H7 (cell line): ENCODE results near the gene POLD1. TPM values are rescaled to one million over a fixed set of nuclear protein-coding genes. Genes with fewer than 3 reads are reported as not detected.

ENCODE experiments used
- DNase-seq: peaks from one replicate; pipeline ENCODE4 v3.0.0; 2012
- H3K27me3 ChIP-seq: 2 replicates; pipeline ENCODE4 v1.6.0; 2011; ENCODE audit warnings: mild to moderate bottlenecking, low read length; ENCODE audit not compliant: control insufficient read depth, insufficient read depth
- H3K36me3 ChIP-seq: replicated peaks from 2 replicates; pipeline ENCODE4 v1.5.1; 2011; ENCODE audit warnings: low read length; ENCODE audit not compliant: control insufficient read depth, insufficient read depth
- H3K4me3 ChIP-seq: 2 replicates; pipeline ENCODE4 v1.5.1; 2011; ENCODE audit warnings: low read depth, mild to moderate bottlenecking, control low read depth, low read length, moderate library complexity; ENCODE audit not compliant: insufficient read depth
- total RNA-seq: library from RNA; depleted of rRNA; stranded (reverse); fragments of >200 nt; shearing (Covaris generic); gene quantifications from 2 replicates; pipeline ENCODE4 v1.2.3, GENCODE V29; 2014

The POLD1 gene
- total RNA-seq, 1 experiment from 2014 or later, result 167 TPM

GRCh38 chr19:50444059-50444458 is 59.9 kb downstream of the POLD1 start:
- DNase-seq, result no peak
- Histone ChIP-seq H3K36me3 (no peaks in the 10 kb centered on the region), H3K4me3 (no peak overlapping the region), H3K27me3 (no peaks in the 10 kb centered on the region; the same call in 1 of the 2 replicates)

GRCh38 chr19:50447053-50447452 is 62.9 kb downstream of the POLD1 start:
- Histone ChIP-seq H3K27me3 (no peaks in the 10 kb centered on the region; the same call in 1 of the 2 replicates), H3K36me3 (no peaks in the 10 kb centered on the region), H3K4me3 (no peak overlapping the region)
- DNase-seq, result no peak

GRCh38 chr19:50447750-50448149 is 63.6 kb downstream of the POLD1 start:
- Histone ChIP-seq H3K36me3 (no peaks in the 10 kb centered on the region), H3K27me3 (no peaks in the 10 kb centered on the region; the same call in 1 of the 2 replicates), H3K4me3 (no peak overlapping the region)
- no peak for DNase-seq

GRCh38 chr19:50449236-50449899 is 65.2 kb downstream of the POLD1 start:
- Histone ChIP-seq H3K27me3 (no peaks in the 10 kb centered on the region; the same call in 1 of the 2 replicates), H3K4me3 (no peak overlapping the region), H3K36me3 (no peaks in the 10 kb centered on the region)
- no peak for DNase-seq

- no peak overlapping the region for H3K4me3 ChIP-seq
- H3K27me3 ChIP-seq, result no peaks in the 10 kb centered on the region; the same call in 1 of the 2 replicates
- peak; percentile 55 for DNase-seq
- no peaks in the 10 kb centered on the region for H3K36me3 ChIP-seq
Measured at GRCh38 chr19:50450369-50451222, 66.4 kb downstream of the POLD1 start.

GRCh38 chr19:50451223-50451534 is 67.0 kb downstream of the POLD1 start:
- peak; percentile 57 for DNase-seq
- Histone ChIP-seq H3K36me3 (no peaks in the 10 kb centered on the region), H3K27me3 (no peaks in the 10 kb centered on the region; the same call in 1 of the 2 replicates), H3K4me3 (no peak overlapping the region)

GRCh38 chr19:50453243-50453642 is 69.1 kb downstream of the POLD1 start:
- no peaks in the 10 kb centered on the region for H3K36me3 ChIP-seq
- H3K27me3 ChIP-seq, result no peaks in the 10 kb centered on the region; the same call in 1 of the 2 replicates
- DNase-seq, result no peak
- H3K4me3 ChIP-seq, result no peak overlapping the region

GRCh38 chr19:50455992-50456391 is 71.8 kb downstream of the POLD1 start:
- Histone ChIP-seq H3K4me3 (no peak overlapping the region), H3K27me3 (peaks cover 2% of the 10 kb centered on the region; the same call in 1 of the 2 replicates), H3K36me3 (no peaks in the 10 kb centered on the region)
- no peak for DNase-seq

GRCh38 chr19:50457300-50457699 is 73.2 kb downstream of the POLD1 start:
- H3K4me3 ChIP-seq, result no peak overlapping the region
- H3K36me3 ChIP-seq, result no peaks in the 10 kb centered on the region
- no peak for DNase-seq
- peaks cover 2% of the 10 kb centered on the region; the same call in 1 of the 2 replicates for H3K27me3 ChIP-seq

GRCh38 chr19:50458396-50459066 is 74.4 kb downstream of the POLD1 start:
- peak; percentile 75 for DNase-seq

GRCh38 chr19:50459067-50459456 is 74.9 kb downstream of the POLD1 start:
- peaks cover 2% of the 10 kb centered on the region; the same call in 1 of the 2 replicates for H3K27me3 ChIP-seq
- DNase-seq, result no peak
- H3K4me3 ChIP-seq, result no peak overlapping the region
- H3K36me3 ChIP-seq, result no peaks in the 10 kb centered on the region

More at GRCh38 chr19:50458396-50459066, 74.4 kb downstream of the POLD1 start:
- H3K36me3 ChIP-seq, result no peaks in the 10 kb centered on the region
- H3K4me3 ChIP-seq, result no peak overlapping the region
- peaks cover 2% of the 10 kb centered on the region; the same call in 1 of the 2 replicates for H3K27me3 ChIP-seq

- no peaks in the 10 kb centered on the region for H3K36me3 ChIP-seq
- DNase-seq, result no peak
- peaks cover 2% of the 10 kb centered on the region; the same call in 1 of the 2 replicates for H3K27me3 ChIP-seq
- no peak overlapping the region for H3K4me3 ChIP-seq
Measured at GRCh38 chr19:50459638-50460037, 75.5 kb downstream of the POLD1 start.

GRCh38 chr19:50460161-50460765 is 76.1 kb downstream of the POLD1 start:
- H3K36me3 ChIP-seq, result no peaks in the 10 kb centered on the region
- H3K4me3 ChIP-seq, result no peak overlapping the region
- DNase-seq, result no peak
- H3K27me3 ChIP-seq, result peaks cover 2% of the 10 kb centered on the region; the same call in 1 of the 2 replicates
